Caco-2 (cell line): ENCODE measurements around the gene ROBO1. TPM values are rescaled to one million over a fixed set of nuclear protein-coding genes. Genes with fewer than 3 reads are reported as not detected.
"Not testable (repeated sequence)": the region's sequence is repeated elsewhere in the genome, so short reads cannot be mapped to it uniquely, and the experiment has no call there.

Experiments
- BruUV-seq: library from RNA; stranded (reverse); fragments of 400-500 nt; replicated peaks from 2 replicates; lab custom pipeline; 2021; lab: Mats Ljungman, UMichigan
- CTCF ChIA-PET: fragments of 300-600 bp; sonication (Branson Sonifier 250); formaldehyde crosslinking; loops from one replicate; lab custom pipeline; 2022; ENCODE audit warnings: antibody characterized with exemption; lab: Charles Lee
- POLR2A ChIA-PET: fragments of 300-600 bp; sonication (Branson Sonifier 250); formaldehyde crosslinking; loops from one replicate; lab custom pipeline; 2022; ENCODE audit warnings: antibody characterized with exemption; lab: Charles Lee
- DNase-seq, 2 experiments: peaks; one replicate each; pipeline versions ENCODE4 v3.0.0 to v3.0.0-alpha.2; 2020 to 2022
- H3K27me3 ChIP-seq: replicated peaks from 2 replicates; pipeline ENCODE4 v1.6.0; 2011; ENCODE audit warnings: low read length; ENCODE audit not compliant: control insufficient read depth, insufficient read depth
- H3K36me3 ChIP-seq: 2 replicates; pipeline ENCODE4 v1.5.1; 2011; ENCODE audit warnings: low read length; ENCODE audit not compliant: control insufficient read depth, insufficient read depth
- H3K4me1 ChIP-seq: fragments of 250-450 bp; sonication (Bioruptor Pico); 2 replicates; pipeline ENCODE4 v1.5.1; 2020; ENCODE audit warnings: mild to moderate bottlenecking
- H3K4me3 ChIP-seq: 2 replicates; pipeline ENCODE4 v1.5.1; 2011; ENCODE audit warnings: low read depth, mild to moderate bottlenecking, control low read depth, low read length
- H3K9me3 ChIP-seq: fragments of 250-450 bp; sonication (Bioruptor Pico); 2 replicates; pipeline ENCODE4 v1.5.1; 2020; ENCODE audit warnings: mild to moderate bottlenecking, moderate library complexity
- H3K27ac Mint-ChIP-seq: one replicate; pipeline ENCODE4 v1.8.0; 2022; ENCODE audit warnings: mixed read lengths; ENCODE audit not compliant: unreplicated experiment
- H3K27me3 Mint-ChIP-seq: one replicate; pipeline ENCODE4 v1.8.0; 2022; ENCODE audit warnings: mixed read lengths; ENCODE audit not compliant: insufficient read depth, unreplicated experiment
- H3K36me3 Mint-ChIP-seq: one replicate; pipeline ENCODE4 v1.8.0; 2022; ENCODE audit warnings: mild to moderate bottlenecking, mixed read lengths; ENCODE audit not compliant: insufficient read depth, unreplicated experiment
- H3K4me1 Mint-ChIP-seq: one replicate; pipeline ENCODE4 v1.8.0; 2022; ENCODE audit warnings: low read depth, mixed read lengths; ENCODE audit not compliant: unreplicated experiment
- H3K4me3 Mint-ChIP-seq: one replicate; pipeline ENCODE4 v1.8.0; 2022; ENCODE audit warnings: mild to moderate bottlenecking, moderate library complexity, mixed read lengths; ENCODE audit not compliant: unreplicated experiment
- H3K9me3 Mint-ChIP-seq: one replicate; pipeline ENCODE4 v1.8.0; 2022; ENCODE audit warnings: mixed read lengths; ENCODE audit not compliant: unreplicated experiment
- intact Hi-C: fragments of 100-400 bp; cut with micrococcal nuclease; formaldehyde crosslinking; loops from one replicate; pipeline ENCODE4 v1.10.0; 2022; ENCODE audit not compliant: unreplicated experiment
- total RNA-seq: library from RNA; stranded (reverse); gene quantifications from 2 replicates; pipeline ENCODE4 v1.2.3, GENCODE V29; 2022
- TF ChIP-seq, protein P1 (sequence below), 2 experiments: fragments of 200-600 bp in 1 of 2; IDR thresholded peaks; 1 replicate in 1 of 2; 2 replicates in 1 of 2; pipeline versions ENCODE4 v1.5.1 to v1.8.0; 2011 to 2022; ENCODE audit warnings: antibody characterized with exemption in 1 of 2, control low read depth in 1 of 2, inconsistent platforms in 1 of 2, low read depth in 1 of 2, low read length in 1 of 2, mild to moderate bottlenecking in 1 of 2, moderate library complexity in 1 of 2; ENCODE audit not compliant: insufficient read depth in 1 of 2, severe bottlenecking in 1 of 2, unreplicated experiment in 1 of 2

ROBO1 gene
- total RNA-seq, 1 experiment from 2014 or later: 1.8 TPM

DNA sequence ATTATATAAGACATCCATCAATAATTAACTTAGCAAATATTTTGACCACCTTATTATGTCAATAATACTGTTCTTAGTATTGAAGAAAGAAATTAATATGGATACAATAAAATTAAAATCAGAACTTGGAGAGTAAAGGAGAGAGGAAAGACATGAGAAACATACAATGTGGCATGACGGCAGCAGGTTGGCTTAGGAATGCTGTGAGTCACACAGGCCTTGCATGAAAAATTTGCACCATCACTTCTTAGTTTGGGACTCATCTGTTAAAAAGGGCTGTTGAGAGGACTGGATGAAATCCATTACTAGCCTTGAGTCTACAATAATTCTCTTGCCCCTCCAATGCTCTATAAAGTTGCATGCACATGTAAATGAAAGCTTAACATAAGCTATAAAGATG is 880.8 kb downstream of the ROBO1 start:
- Mint-ChIP-seq H3K4me3 (no peak overlapping the region), H3K27me3 (no peaks in the 10 kb centered on the region), H3K9me3 (no peaks in the 10 kb centered on the region), H3K27ac (no peak overlapping the region), H3K4me1 (no peaks in the 10 kb centered on the region), H3K36me3 (no peaks in the 10 kb centered on the region)
- Histone ChIP-seq H3K4me1 (no peaks in the 10 kb centered on the region), H3K36me3 (no peaks in the 10 kb centered on the region), H3K27me3 (no peaks in the 10 kb centered on the region), H3K4me3 (no peak overlapping the region), H3K9me3 (no peaks in the 10 kb centered on the region)
- DNase-seq: no peak
- POLR2A ChIA-PET: no interaction called here
- intact Hi-C loops: no loop called here
- CTCF ChIA-PET: no interaction called here
- no TSS peak for BruUV-seq
- TF ChIP-seq, protein P1, sequence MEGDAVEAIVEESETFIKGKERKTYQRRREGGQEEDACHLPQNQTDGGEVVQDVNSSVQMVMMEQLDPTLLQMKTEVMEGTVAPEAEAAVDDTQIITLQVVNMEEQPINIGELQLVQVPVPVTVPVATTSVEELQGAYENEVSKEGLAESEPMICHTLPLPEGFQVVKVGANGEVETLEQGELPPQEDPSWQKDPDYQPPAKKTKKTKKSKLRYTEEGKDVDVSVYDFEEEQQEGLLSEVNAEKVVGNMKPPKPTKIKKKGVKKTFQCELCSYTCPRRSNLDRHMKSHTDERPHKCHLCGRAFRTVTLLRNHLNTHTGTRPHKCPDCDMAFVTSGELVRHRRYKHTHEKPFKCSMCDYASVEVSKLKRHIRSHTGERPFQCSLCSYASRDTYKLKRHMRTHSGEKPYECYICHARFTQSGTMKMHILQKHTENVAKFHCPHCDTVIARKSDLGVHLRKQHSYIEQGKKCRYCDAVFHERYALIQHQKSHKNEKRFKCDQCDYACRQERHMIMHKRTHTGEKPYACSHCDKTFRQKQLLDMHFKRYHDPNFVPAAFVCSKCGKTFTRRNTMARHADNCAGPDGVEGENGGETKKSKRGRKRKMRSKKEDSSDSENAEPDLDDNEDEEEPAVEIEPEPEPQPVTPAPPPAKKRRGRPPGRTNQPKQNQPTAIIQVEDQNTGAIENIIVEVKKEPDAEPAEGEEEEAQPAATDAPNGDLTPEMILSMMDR (IDR thresholded peaks at IDR 0.05; ENCODE audit: insufficient read depth in 1 of 2, low read depth in 1 of 2, low read length in 1 of 2, severe bottlenecking in 1 of 2, unreplicated experiment in 1 of 2): no peak

DNA sequence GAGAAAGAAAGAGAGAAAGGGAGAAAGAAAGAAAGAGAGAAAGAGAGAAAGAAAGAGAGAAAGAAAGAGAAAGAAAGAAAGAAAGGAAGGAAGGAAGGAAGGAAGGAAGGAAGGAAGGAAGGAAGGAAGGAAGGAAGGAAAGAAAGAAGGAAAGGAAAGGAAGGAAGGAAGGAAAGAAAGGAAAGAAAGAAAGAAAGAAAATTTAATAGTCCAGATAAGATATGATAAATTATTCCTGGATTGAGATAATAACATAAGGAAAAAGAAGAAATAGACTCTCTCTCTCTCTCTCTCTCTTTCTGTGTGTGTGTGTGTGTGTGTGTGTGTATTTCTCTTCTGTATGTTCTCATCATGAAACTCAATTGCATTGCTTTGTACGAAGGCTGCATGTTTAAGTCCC is 883.2 kb downstream of the ROBO1 start:
- CTCF ChIA-PET, H3K4me1 Mint-ChIP-seq, H3K27ac Mint-ChIP-seq, H3K4me3 ChIP-seq, POLR2A ChIA-PET, H3K36me3 ChIP-seq, intact Hi-C loops, H3K4me1 ChIP-seq, DNase-seq, H3K9me3 ChIP-seq, H3K9me3 Mint-ChIP-seq, BruUV-seq, H3K27me3 Mint-ChIP-seq, H3K27me3 ChIP-seq, H3K36me3 Mint-ChIP-seq, H3K4me3 Mint-ChIP-seq: not testable (repeated sequence)

DNA sequence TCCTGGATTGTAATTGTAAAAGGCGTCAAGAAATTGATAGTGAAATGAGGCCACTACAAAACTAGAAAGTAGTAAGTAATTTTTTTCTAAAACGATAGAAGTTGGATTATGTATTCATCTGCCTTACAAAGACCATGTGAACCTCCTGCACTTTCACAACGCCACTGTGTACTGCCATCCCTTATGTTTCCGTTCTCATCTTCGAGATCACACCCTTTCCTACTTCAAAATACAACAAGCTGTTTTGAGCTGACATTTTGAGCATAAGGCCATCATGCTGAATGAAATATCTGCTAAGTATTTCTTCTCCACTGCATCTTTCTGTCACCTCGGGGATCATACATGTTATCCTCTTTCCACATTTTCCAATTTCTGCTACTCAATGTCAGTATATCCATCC is 885.5 kb downstream of the ROBO1 start:
- no peaks in the 10 kb centered on the region for H3K9me3 ChIP-seq
- POLR2A ChIA-PET: no interaction called here
- H3K4me3 Mint-ChIP-seq: no peak overlapping the region

More for the DNA sequence above, 885.5 kb downstream of the ROBO1 start:
- CTCF ChIA-PET: no interaction called here
- Mint-ChIP-seq H3K27me3 (no peaks in the 10 kb centered on the region), H3K36me3 (no peaks in the 10 kb centered on the region), H3K27ac (no peak overlapping the region), H3K4me1 (no peaks in the 10 kb centered on the region), H3K9me3 (no peaks in the 10 kb centered on the region)
- TF ChIP-seq, protein P1 (IDR thresholded peaks at IDR 0.05; ENCODE audit: insufficient read depth in 1 of 2, low read depth in 1 of 2, low read length in 1 of 2, severe bottlenecking in 1 of 2, unreplicated experiment in 1 of 2): no peak
- no peak for DNase-seq
- H3K27me3 ChIP-seq: no peaks in the 10 kb centered on the region
- intact Hi-C loops: no loop called here
- H3K4me1 ChIP-seq: no peaks in the 10 kb centered on the region
- no peak overlapping the region for H3K4me3 ChIP-seq
- H3K36me3 ChIP-seq: no peaks in the 10 kb centered on the region
- BruUV-seq: no TSS peak
